GM12878 (cell line): ENCODE measurements around the gene AGAP3. TPM values are rescaled to one million over a fixed set of nuclear protein-coding genes. Genes with fewer than 3 reads are reported as not detected.

ENCODE experiments used
- BCL11A ChIP-seq: IDR thresholded peaks from 2 replicates; pipeline ENCODE4 v1.6.1; 2011; ENCODE audit warnings: low read depth, low read length
- E2F8 ChIP-seq: fragments of 450-650 bp; IDR thresholded peaks from 2 replicates; pipeline ENCODE4 v1.6.1; 2018; ENCODE audit warnings: mild to moderate bottlenecking, low read depth, moderate library complexity; ENCODE audit not compliant: partially characterized antibody
- ETV6 ChIP-seq, 2 experiments: fragments of 450-650 bp in 1 of 2; IDR thresholded peaks in 1 of 2; conservative IDR thresholded peaks in 1 of 2; 2 replicates each; pipeline ENCODE4 v1.6.1; 2014; ENCODE audit warnings: antibody characterized with exemption in 1 of 2, borderline replicate concordance in 1 of 2, low read depth in 1 of 2, mild to moderate bottlenecking in 1 of 2, moderate library complexity in 1 of 2
- FOXM1 ChIP-seq: IDR thresholded peaks from 2 replicates; pipeline ENCODE4 v1.6.1; 2012; ENCODE audit warnings: low read depth, mild to moderate bottlenecking, inconsistent platforms, low read length, moderate library complexity
- IRF5 ChIP-seq: fragments of 450-650 bp; IDR thresholded peaks from 2 replicates; pipeline ENCODE4 v1.6.1; 2017; ENCODE audit warnings: borderline replicate concordance
- JUNB ChIP-seq: IDR thresholded peaks from 2 replicates; pipeline ENCODE4 v1.6.1; 2016; ENCODE audit warnings: antibody characterized with exemption, mild to moderate bottlenecking
- PRDM15 ChIP-seq: fragments of 450-650 bp; formaldehyde crosslinking; IDR thresholded peaks from 2 replicates; pipeline ENCODE4 v1.4.0; 2020; ENCODE audit warnings: mild to moderate bottlenecking, moderate library complexity
- RAD21 ChIP-seq: IDR thresholded peaks from 2 replicates; pipeline ENCODE4 v1.6.1; 2011; ENCODE audit warnings: mild to moderate bottlenecking, low read depth, low read length, moderate library complexity; ENCODE audit not compliant: insufficient read depth
- REST ChIP-seq: IDR thresholded peaks from 2 replicates; pipeline ENCODE4 v1.6.1; 2012; ENCODE audit warnings: mild to moderate bottlenecking, low read depth, low read length
- SKIL ChIP-seq: fragments of 450-650 bp; IDR thresholded peaks from 2 replicates; pipeline ENCODE4 v1.6.1; 2017; ENCODE audit warnings: mild to moderate bottlenecking, low read depth, inconsistent platforms; ENCODE audit not compliant: poor library complexity, severe bottlenecking
- SRF ChIP-seq, 2 experiments: IDR thresholded peaks; 2 replicates each; pipeline ENCODE4 v1.6.1; 2011; ENCODE audit warnings: low read depth in 2 of 2, low read length in 2 of 2, mild to moderate bottlenecking in 1 of 2, moderate library complexity in 1 of 2
- ZNF217 ChIP-seq: fragments of 450-650 bp; IDR thresholded peaks from 2 replicates; pipeline ENCODE4 v1.6.1; 2017; ENCODE audit warnings: antibody characterized with exemption, mild to moderate bottlenecking
- polyA plus RNA-seq, 11 experiments: library from polyadenylated mRNA; depleted of rRNA in 4 of 11; unstranded in 6 of 11; stranded (reverse) in 5 of 11; fragments of >200 nt; fragmentation: Nextera tagmentation in 4 of 11; fragmentation: Illumina TruSeq in 1 of 11; extraction: Ambion mirVana in 4 of 11; extraction: Trizol in 1 of 11; gene quantifications; 1 replicate in 1 of 11; 2 replicates in 10 of 11; pipeline versions ENCODE4 v1.2.1 to v1.2.3, GENCODE V29; 2011 to 2016; ENCODE audit warnings: inconsistent platforms in 2 of 11, missing spikeins in 2 of 11, low read depth in 1 of 11
- total RNA-seq, 4 experiments: library from RNA; depleted of rRNA in 3 of 4; stranded (reverse); fragments of >200 nt in 3 of 4; fragmentation: Illumina TruSeq in 1 of 4; extraction: Trizol in 1 of 4; gene quantifications; 2 replicates each; pipeline versions ENCODE4 v1.2.1 to v1.2.3, GENCODE V29; 2013 to 2021

Gene AGAP3
- total and polyA plus RNA-seq, 10 of the 15 experiments (the other 5 are each of a cell fraction or from before 2014, with no cell fraction given): 1.8 to 68.1 (median 15.7) TPM

- TF ChIP-seq E2F8 (no peak), ETV6 (conservative IDR thresholded peaks at IDR 0.05 in 1 of 2, IDR thresholded peaks at IDR 0.05 in 1 of 2; ENCODE audit: borderline replicate concordance in 1 of 2, low read depth in 1 of 2) (no peak), BCL11A (no peak), IRF5 (no peak), REST (0 out of 2 replicates have a peak, but pooled peaks have one; percentile 5), PRDM15 (CRISPR knock-in tag) (no peak), SRF (IDR thresholded peaks at IDR 0.05; ENCODE audit: low read depth in 2 of 2, low read length in 2 of 2) (peak in 1 of 2 experiments; percentile 50; a peak in 1 of 4 replicates), FOXM1 (no peak), JUNB (no peak), ZNF217 (no peak), SKIL (no peak), RAD21 (no peak)
Measured at GRCh38 chr7:151080522-151081169, 5.6 kb upstream of the AGAP3 start, which contains the start of gene FASTK (continued).
